WTC11 (cell line): ENCODE results near the gene RPS6KA2.

Source experiments
- ATF3 ChIP-seq: sonication (generic); formaldehyde crosslinking; conservative IDR thresholded peaks from 2 replicates; pipeline ENCODE4 v1.8.1; 2022; ENCODE audit warnings: mild to moderate bottlenecking, missing genetic modification reagents
- CBFB ChIP-seq: sonication (generic); formaldehyde crosslinking; IDR thresholded peaks from 2 replicates; pipeline ENCODE4 v1.8.1; 2022; ENCODE audit warnings: mild to moderate bottlenecking, low read depth, missing genetic modification reagents
- CREB1 ChIP-seq: sonication (generic); formaldehyde crosslinking; IDR thresholded peaks from 2 replicates; pipeline ENCODE4 v1.8.0; 2023; ENCODE audit warnings: mild to moderate bottlenecking, missing genetic modification reagents
- CREM ChIP-seq: sonication (generic); formaldehyde crosslinking; IDR thresholded peaks from 2 replicates; pipeline ENCODE4 v1.8.1; 2022; ENCODE audit warnings: mild to moderate bottlenecking, missing genetic modification reagents, moderate library complexity
- CTCF ChIP-seq: fragments of 200-600 bp; IDR thresholded peaks from 2 replicates; pipeline ENCODE4 v1.8.0; 2022; ENCODE audit warnings: antibody characterized with exemption
- FOXJ3 ChIP-seq: sonication (generic); formaldehyde crosslinking; IDR thresholded peaks from 2 replicates; pipeline ENCODE4 v1.9.0; 2021; ENCODE audit warnings: missing genetic modification reagents, mild to moderate bottlenecking, borderline replicate concordance
- FOXP4 ChIP-seq: sonication (generic); formaldehyde crosslinking; IDR thresholded peaks from 2 replicates; pipeline ENCODE4 v1.8.0; 2022; ENCODE audit warnings: mild to moderate bottlenecking, missing genetic modification reagents
- HMGXB4 ChIP-seq: sonication (generic); formaldehyde crosslinking; IDR thresholded peaks from 2 replicates; pipeline ENCODE4 v1.8.1; 2023; ENCODE audit warnings: mild to moderate bottlenecking, moderate library complexity, missing genetic modification reagents
- ZBTB43 ChIP-seq: sonication (generic); formaldehyde crosslinking; IDR thresholded peaks from 2 replicates; pipeline ENCODE4 v1.8.1; 2023; ENCODE audit warnings: mild to moderate bottlenecking, missing genetic modification reagents
- ZNF219 ChIP-seq: sonication (generic); formaldehyde crosslinking; IDR thresholded peaks from 2 replicates; pipeline ENCODE4 v1.8.0; 2023; ENCODE audit warnings: missing genetic modification reagents, mild to moderate bottlenecking, borderline replicate concordance
- ZNF232 ChIP-seq: sonication (generic); formaldehyde crosslinking; IDR thresholded peaks from 2 replicates; pipeline ENCODE4 v1.8.0; 2022; ENCODE audit warnings: mild to moderate bottlenecking, missing genetic modification reagents

- no peak for TF ChIP-seq CTCF
- no peak for TF ChIP-seq CBFB
- no peak for TF ChIP-seq ZBTB43 (CRISPR knock-in tag)
- no peak for TF ChIP-seq ZNF219
- TF ChIP-seq ZNF232 = no peak
- TF ChIP-seq CREB1 (CRISPR knock-in tag) = no peak
- TF ChIP-seq FOXJ3 (CRISPR knock-in tag) = no peak
- TF ChIP-seq ATF3 (CRISPR knock-in tag) = no peak
- no peak for TF ChIP-seq FOXP4
- TF ChIP-seq CREM = no peak
- TF ChIP-seq HMGXB4 (CRISPR knock-in tag) = no peak
Measured at GRCh38 chr6:166584853-166585429, 42.1 kb downstream of the RPS6KA2 start.
